Measurements from ENCODE around the gene KRTAP10-7. TPM values are rescaled to one million over a fixed set of nuclear protein-coding genes. Genes with fewer than 3 reads are reported as not detected.

Gene KRTAP10-7
- polyA plus RNA-seq, 3 donors = not detected

DNA sequence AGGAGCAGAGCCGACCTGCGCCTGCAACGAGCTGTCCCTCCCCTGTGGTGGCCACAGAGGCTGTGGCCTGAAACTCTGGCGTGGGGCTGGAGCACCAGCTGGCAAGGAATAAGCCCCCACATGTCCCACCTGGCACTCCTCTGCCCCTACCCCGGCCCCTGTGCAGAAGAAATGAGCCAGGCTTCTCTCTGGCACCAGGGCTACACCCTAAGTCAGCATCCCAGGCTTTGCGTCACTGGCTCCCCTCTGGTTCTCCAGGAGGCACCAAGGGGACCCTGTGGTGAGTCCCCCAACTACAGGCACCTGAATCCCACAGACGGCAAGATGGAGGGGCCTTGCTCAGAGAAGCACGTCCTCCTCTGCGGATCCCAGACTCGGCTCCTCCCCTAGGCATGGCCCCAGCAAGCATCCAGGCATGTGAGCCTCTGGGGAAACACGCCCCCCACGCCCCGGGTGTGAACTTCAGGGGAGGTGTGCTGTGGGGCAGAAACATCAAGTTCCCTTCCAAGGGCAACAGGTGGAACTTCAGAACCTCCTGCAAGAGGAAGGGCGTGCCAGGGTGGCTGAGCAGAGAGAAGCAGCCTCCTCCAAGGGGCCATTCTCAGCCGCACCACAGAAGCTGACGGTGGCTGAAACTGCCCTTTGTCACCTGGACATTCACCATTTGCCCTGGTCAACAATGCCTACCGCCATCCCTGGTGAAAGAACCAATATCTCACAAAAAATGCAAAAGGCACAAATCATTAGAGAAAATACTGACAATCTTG lies 2.9 kb downstream of the KRTAP10-7 start:
- WGBS (ENCODE audit: insufficient coverage) = 80% methylated on average over 11 of the region's 17 CpGs
- Histone ChIP-seq H3K27ac (ENCODE audit: low read depth in 1 of 2, low read length in 2 of 2) (no peak overlapping the region), H3K4me1 (ENCODE audit: control insufficient read depth in 1 of 2, insufficient read depth in 2 of 2, low read length in 2 of 2) (no peaks in the 10 kb centered on the region), H3K4me3 (replicated peaks in 1 of 3; ENCODE audit: low read depth in 2 of 3, low read length in 3 of 3) (no peak overlapping the region), H2AFZ (ENCODE audit: insufficient read depth, low read depth, low read length, poor library complexity, severe bottlenecking) (no peak overlapping the region), H3K4me2 (replicated peaks; ENCODE audit: extremely low read depth, low read length, poor library complexity, severe bottlenecking) (no peak overlapping the region), H3K36me3 (replicated peaks in 1 of 2; ENCODE audit: control insufficient read depth in 1 of 2, insufficient read depth in 2 of 2, low read length in 2 of 2) (no peaks in the 10 kb centered on the region), H3K9ac (ENCODE audit: insufficient read depth, low read length, poor library complexity, severe bottlenecking) (no peak overlapping the region), H3K27me3 (ENCODE audit: control insufficient read depth in 2 of 2, insufficient read depth in 2 of 2, low read length in 2 of 2) (no peaks in the 10 kb centered on the region), H3K79me2 (ENCODE audit: insufficient read depth, low read length) (no peaks in the 10 kb centered on the region), H4K20me1 (ENCODE audit: insufficient read depth, low read length) (no peaks in the 10 kb centered on the region), H3K9me3 (replicated peaks in 1 of 2; ENCODE audit: control insufficient read depth in 1 of 2, insufficient read depth in 1 of 2, low read length in 2 of 2) (peaks cover 0 to 3% of the 10 kb centered on the region in 2 donors)
- Mint-ChIP-seq H3K4me3 (no peak overlapping the region), H3K27me3 (ENCODE audit: low read depth in 3 of 3) (peaks cover 2 to 6% (median 5%) of the 10 kb centered on the region in 3 donors), H3K27ac (no peak overlapping the region), H3K9me3 (peaks cover 3 to 17% (median 9%) of the 10 kb centered on the region in 7 donors), H3K4me1 (no peaks in the 10 kb centered on the region), H3K36me3 (no peaks in the 10 kb centered on the region)
- intact Hi-C loops (cut with micrococcal nuclease) = no loop called here
- DNase-seq = no peak
- TF ChIP-seq, protein P1, sequence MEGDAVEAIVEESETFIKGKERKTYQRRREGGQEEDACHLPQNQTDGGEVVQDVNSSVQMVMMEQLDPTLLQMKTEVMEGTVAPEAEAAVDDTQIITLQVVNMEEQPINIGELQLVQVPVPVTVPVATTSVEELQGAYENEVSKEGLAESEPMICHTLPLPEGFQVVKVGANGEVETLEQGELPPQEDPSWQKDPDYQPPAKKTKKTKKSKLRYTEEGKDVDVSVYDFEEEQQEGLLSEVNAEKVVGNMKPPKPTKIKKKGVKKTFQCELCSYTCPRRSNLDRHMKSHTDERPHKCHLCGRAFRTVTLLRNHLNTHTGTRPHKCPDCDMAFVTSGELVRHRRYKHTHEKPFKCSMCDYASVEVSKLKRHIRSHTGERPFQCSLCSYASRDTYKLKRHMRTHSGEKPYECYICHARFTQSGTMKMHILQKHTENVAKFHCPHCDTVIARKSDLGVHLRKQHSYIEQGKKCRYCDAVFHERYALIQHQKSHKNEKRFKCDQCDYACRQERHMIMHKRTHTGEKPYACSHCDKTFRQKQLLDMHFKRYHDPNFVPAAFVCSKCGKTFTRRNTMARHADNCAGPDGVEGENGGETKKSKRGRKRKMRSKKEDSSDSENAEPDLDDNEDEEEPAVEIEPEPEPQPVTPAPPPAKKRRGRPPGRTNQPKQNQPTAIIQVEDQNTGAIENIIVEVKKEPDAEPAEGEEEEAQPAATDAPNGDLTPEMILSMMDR (IDR thresholded peaks at IDR 0.05) = no peak

DNA sequence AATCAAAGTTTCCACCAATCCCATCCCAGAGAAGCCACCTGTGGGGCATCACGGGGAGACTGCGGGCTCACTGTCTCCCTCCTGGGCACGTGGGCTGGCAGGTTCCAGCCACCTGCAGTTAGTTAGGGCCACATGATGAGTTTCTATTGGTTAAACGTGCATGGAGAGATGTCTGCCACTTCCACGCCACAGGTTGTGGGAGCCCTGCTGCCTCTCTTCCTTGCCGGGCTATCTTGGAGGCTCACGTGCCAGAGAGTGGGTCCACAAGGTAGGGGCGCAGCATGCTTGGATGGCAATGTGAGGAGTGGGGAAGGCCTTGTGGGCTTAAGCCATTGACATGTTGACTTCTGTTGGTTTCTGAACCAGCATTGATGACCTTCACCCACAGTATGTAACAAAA lies 3.5 kb downstream of the KRTAP10-7 start:
- H3K9ac ChIP-seq (ENCODE audit: insufficient read depth, low read length, poor library complexity, severe bottlenecking) = no peak overlapping the region
- no peaks in the 10 kb centered on the region for H3K36me3 Mint-ChIP-seq
- H3K4me3 Mint-ChIP-seq = no peak overlapping the region

More for the DNA sequence above, 3.5 kb downstream of the KRTAP10-7 start:
- WGBS (ENCODE audit: insufficient coverage) = 84% methylated on average over 5 of the region's 8 CpGs
- Histone ChIP-seq H3K4me3 (replicated peaks in 1 of 3; ENCODE audit: low read depth in 2 of 3, low read length in 3 of 3) (no peak overlapping the region), H3K9me3 (replicated peaks in 1 of 2; ENCODE audit: control insufficient read depth in 1 of 2, insufficient read depth in 1 of 2, low read length in 2 of 2) (peaks cover 0 to 3% of the 10 kb centered on the region in 2 donors), H3K36me3 (replicated peaks in 1 of 2; ENCODE audit: control insufficient read depth in 1 of 2, insufficient read depth in 2 of 2, low read length in 2 of 2) (no peaks in the 10 kb centered on the region), H2AFZ (ENCODE audit: insufficient read depth, low read depth, low read length, poor library complexity, severe bottlenecking) (no peak overlapping the region), H3K27ac (ENCODE audit: low read depth in 1 of 2, low read length in 2 of 2) (no peak overlapping the region), H3K79me2 (ENCODE audit: insufficient read depth, low read length) (no peaks in the 10 kb centered on the region), H4K20me1 (ENCODE audit: insufficient read depth, low read length) (no peaks in the 10 kb centered on the region), H3K4me1 (ENCODE audit: control insufficient read depth in 1 of 2, insufficient read depth in 2 of 2, low read length in 2 of 2) (no peaks in the 10 kb centered on the region), H3K27me3 (ENCODE audit: control insufficient read depth in 2 of 2, insufficient read depth in 2 of 2, low read length in 2 of 2) (no peaks in the 10 kb centered on the region), H3K4me2 (replicated peaks; ENCODE audit: extremely low read depth, low read length, poor library complexity, severe bottlenecking) (no peak overlapping the region)
- Mint-ChIP-seq H3K4me1 (no peaks in the 10 kb centered on the region), H3K27me3 (ENCODE audit: low read depth in 3 of 3) (peaks cover 2 to 6% (median 5%) of the 10 kb centered on the region in 3 donors), H3K27ac (no peak overlapping the region), H3K9me3 (peaks cover 4 to 17% (median 10%) of the 10 kb centered on the region in 7 donors)
- TF ChIP-seq, protein P1 (IDR thresholded peaks at IDR 0.05) = no peak
- intact Hi-C loops (cut with micrococcal nuclease) = no loop called here
- no peak for DNase-seq
